ENCODE data around the gene PABPC1L2A.
"Not testable (repeated sequence)": the region's sequence is repeated elsewhere in the genome, so short reads cannot be mapped to it uniquely, and the experiment has no call there.

The PABPC1L2A gene

DNA sequence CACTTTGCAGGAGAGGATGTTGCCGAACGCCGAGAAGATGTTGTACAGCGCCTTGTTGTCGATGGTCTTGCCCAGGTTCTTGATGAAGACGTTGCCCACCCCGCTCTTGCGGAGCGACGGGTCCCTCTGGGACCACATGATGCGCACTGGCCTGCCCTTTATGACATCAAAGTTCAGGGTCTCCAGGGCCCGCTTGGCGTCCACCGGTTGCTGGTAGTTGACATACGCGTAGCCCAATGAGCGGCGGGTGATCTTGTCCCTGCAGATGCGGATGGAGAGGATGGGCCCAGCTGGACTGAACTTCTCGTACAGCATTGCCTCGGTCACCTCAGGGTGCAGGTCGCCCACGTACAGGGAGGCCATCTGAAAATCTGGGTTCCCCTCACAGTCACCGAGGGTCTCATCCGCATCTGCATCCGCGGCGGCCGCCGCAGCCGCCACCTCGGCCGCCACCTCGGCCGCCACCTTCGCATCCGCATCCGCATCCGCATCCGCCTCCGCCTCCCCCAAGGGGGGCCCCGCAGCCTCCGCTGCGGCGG lies at the start of gene PABPC1L2A:
TSS of gene PABPC1L2A (minus strand) at position 489 of the 539 bp plus-strand sequence. CDS start at position 363, 126 bp downstream.
- in situ Hi-C loops (cut with MboI; ENCODE audit: low sequenced_read_pairs), result not testable (repeated sequence)

DNA sequence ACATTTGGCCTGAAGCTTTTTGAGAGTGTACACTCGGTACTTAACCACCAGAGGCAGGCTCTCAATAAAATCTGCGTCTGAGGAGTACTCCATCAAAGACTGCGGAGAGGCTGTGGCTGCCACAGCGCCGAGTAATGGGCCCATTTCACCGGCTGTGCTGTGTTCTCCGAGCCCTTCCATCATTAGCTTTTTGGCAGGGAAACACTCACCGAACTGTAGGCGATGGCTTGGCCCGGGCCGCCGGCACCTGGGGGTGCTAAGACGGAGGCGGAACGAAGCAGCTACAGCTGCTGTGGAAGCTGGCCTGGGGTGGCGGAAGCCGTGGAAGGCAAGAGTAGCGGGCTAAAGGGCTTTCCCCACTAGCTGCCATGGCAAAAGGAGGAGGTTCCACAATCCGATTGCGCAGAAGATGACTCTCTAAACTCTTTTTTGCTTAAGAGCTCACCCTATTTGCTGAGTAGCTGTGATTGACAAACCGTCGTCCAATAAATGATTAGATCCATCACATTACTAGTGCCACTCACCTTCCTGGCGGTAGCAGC lies 48.5 kb upstream of the PABPC1L2A start:
- in situ Hi-C loops (cut with MboI; ENCODE audit: low sequenced_read_pairs), result no loop called here

- in situ Hi-C loops (cut with MboI; ENCODE audit: low sequenced_read_pairs), result no loop called here
Measured at GRCh38 chrX:73126240-73126639, 46.9 kb upstream of the PABPC1L2A start.

- in situ Hi-C loops (cut with MboI; ENCODE audit: low sequenced_read_pairs), result not testable (repeated sequence)
Measured at GRCh38 chrX:73099505-73099904, 20.2 kb upstream of the PABPC1L2A start.

DNA sequence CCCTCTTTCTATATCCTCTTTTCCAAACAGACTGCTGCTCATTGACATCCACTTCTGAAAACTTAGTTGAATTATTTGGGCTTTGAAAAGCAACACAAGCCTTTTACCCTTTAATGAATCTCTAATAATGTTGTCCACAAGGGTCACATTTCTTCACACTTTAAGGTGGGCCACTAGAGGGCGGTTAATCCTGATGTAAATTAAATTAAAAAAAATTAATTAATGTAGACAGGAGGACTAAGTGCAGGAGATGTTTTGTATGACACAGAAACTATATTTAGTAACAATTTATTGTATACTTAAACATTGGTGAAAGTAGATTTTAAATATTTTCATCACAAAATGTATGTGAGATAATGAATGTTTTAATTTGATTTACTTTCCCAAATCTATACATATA lies 7.5 kb upstream of the PABPC1L2A start:
- in situ Hi-C loops (cut with MboI; ENCODE audit: low sequenced_read_pairs), result not testable (repeated sequence)

GRCh38 chrX:73079884-73080283 lies 572 bp upstream of the PABPC1L2A start:
- in situ Hi-C loops (cut with MboI; ENCODE audit: low sequenced_read_pairs), result not testable (repeated sequence)

GRCh38 chrX:73078597-73078996 lies 715 bp downstream of the PABPC1L2A start:
- in situ Hi-C loops (cut with MboI; ENCODE audit: low sequenced_read_pairs), result not testable (repeated sequence)

DNA sequence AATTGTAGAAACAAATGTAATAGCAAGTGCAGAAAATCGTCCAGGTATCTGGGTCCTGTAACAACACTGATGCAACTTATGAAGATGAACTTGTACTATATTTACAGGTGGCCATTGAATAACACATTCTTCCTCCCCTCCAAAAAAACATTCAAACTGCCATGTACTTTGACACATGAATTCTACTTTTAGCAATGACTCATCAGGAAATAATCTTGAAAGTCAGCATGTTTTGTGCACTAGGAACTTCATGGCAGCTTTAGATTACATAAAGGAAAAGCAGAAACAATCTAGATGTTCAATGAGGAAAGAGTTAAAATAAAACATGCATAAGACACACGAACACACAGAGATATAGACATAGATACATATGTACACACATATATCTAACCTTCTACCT lies 2.5 kb downstream of the PABPC1L2A start:
- in situ Hi-C loops (cut with MboI; ENCODE audit: low sequenced_read_pairs), result no loop called here

- in situ Hi-C loops (cut with MboI; ENCODE audit: low sequenced_read_pairs), result no loop called here
Measured at GRCh38 chrX:73069365-73070035, 9.8 kb downstream of the PABPC1L2A start.

- in situ Hi-C loops (cut with MboI; ENCODE audit: low sequenced_read_pairs), result no loop called here
Measured at GRCh38 chrX:73068467-73069364, 10.6 kb downstream of the PABPC1L2A start.

DNA sequence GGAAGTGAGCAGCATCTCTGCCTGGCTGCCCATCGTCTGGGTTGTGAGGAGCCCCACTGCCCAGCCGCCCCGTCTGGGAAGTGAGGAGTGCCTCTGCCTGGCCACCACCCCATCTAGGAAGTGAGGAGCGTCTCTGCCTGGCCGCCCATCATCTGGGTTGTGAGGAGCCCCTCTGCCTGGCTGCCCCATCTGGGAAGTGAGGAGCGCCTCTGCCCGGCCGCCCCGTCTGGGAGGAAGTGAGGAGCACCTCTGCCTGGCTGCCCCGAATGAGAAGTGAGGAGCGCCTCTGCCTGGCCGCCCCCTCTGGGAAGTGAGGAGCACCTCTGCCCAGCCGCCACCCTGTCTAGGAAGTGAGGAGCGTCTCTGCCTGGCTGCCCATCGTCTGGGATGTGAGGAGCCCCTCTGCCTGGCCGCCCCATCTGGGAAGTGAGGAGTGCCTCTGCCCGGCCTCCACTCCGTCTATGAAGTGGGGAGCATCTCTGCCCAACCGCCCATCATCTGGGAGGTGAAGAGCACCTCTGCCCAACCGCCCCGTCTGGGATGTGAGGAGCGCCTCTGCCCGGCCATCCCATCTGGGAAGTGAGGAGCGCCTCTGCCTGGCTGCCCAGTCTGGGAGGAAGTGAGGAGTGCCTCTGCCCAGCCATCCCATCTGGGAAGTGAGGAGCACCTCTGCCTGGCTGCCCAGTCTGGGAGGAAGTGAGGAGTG lies 11.4 kb downstream of the PABPC1L2A start:
- in situ Hi-C loops (cut with MboI; ENCODE audit: low sequenced_read_pairs), result not testable (repeated sequence)

- in situ Hi-C loops (cut with MboI; ENCODE audit: low sequenced_read_pairs), result no loop called here
Measured at GRCh38 chrX:73028876-73029275, 50.4 kb downstream of the PABPC1L2A start.
